Measurements from ENCODE around the gene AJAP1. TPM values are rescaled to one million over a fixed set of nuclear protein-coding genes. Genes with fewer than 3 reads are reported as not detected.

The AJAP1 gene
- polyA plus RNA-seq, 1 of the 3 experiments (the other 2 are of a cell fraction) = not detected

- Histone ChIP-seq H3K36me3 (replicated peaks in 1 of 2; ENCODE audit: control insufficient read depth in 1 of 2, insufficient read depth in 2 of 2, low read length in 1 of 2) (no peaks in the 10 kb centered on the region), H3K9me2 (no peaks in the 10 kb centered on the region), H3K27ac (ENCODE audit: low read depth in 2 of 2, low read length in 1 of 2) (no peak overlapping the region), H3K4me3 (ENCODE audit: low read depth in 2 of 2, low read length in 1 of 2) (no peak overlapping the region), H3K79me2 (ENCODE audit: insufficient read depth) (no peaks in the 10 kb centered on the region), H4K20me1 (ENCODE audit: insufficient read depth) (no peaks in the 10 kb centered on the region), H3K9me3 (no peaks in the 10 kb centered on the region), H3F3A (replicated peaks; ENCODE audit: insufficient read depth) (no peaks in the 10 kb centered on the region), H2AFZ (ENCODE audit: low read depth) (no peak overlapping the region), H3K4me2 (no peak overlapping the region), H3K9ac (no peak overlapping the region), H3K4me1 (ENCODE audit: control insufficient read depth in 1 of 2, insufficient read depth in 2 of 2, low read depth in 1 of 2, low read length in 1 of 2) (no peaks in the 10 kb centered on the region; a peak in 1 of 4 replicates), H3K27me3 (ENCODE audit: insufficient read depth) (no peaks in the 10 kb centered on the region)
- 54% methylated on average over 7 of the region's 8 CpGs for WGBS (ENCODE audit: low lambda C conversion rate)
- TF ChIP-seq, protein P1, sequence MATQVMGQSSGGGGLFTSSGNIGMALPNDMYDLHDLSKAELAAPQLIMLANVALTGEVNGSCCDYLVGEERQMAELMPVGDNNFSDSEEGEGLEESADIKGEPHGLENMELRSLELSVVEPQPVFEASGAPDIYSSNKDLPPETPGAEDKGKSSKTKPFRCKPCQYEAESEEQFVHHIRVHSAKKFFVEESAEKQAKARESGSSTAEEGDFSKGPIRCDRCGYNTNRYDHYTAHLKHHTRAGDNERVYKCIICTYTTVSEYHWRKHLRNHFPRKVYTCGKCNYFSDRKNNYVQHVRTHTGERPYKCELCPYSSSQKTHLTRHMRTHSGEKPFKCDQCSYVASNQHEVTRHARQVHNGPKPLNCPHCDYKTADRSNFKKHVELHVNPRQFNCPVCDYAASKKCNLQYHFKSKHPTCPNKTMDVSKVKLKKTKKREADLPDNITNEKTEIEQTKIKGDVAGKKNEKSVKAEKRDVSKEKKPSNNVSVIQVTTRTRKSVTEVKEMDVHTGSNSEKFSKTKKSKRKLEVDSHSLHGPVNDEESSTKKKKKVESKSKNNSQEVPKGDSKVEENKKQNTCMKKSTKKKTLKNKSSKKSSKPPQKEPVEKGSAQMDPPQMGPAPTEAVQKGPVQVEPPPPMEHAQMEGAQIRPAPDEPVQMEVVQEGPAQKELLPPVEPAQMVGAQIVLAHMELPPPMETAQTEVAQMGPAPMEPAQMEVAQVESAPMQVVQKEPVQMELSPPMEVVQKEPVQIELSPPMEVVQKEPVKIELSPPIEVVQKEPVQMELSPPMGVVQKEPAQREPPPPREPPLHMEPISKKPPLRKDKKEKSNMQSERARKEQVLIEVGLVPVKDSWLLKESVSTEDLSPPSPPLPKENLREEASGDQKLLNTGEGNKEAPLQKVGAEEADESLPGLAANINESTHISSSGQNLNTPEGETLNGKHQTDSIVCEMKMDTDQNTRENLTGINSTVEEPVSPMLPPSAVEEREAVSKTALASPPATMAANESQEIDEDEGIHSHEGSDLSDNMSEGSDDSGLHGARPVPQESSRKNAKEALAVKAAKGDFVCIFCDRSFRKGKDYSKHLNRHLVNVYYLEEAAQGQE (IDR thresholded peaks at IDR 0.05; ENCODE audit: low read depth, low read length) = no peak
- TF ChIP-seq MXI1 (IDR thresholded peaks at IDR 0.05; ENCODE audit: low read depth, low read length) (no peak), NRF1 (IDR thresholded peaks at IDR 0.05; ENCODE audit: low read depth, low read length) (no peak), JUND (IDR thresholded peaks at IDR 0.05) (no peak), TAF1 (IDR thresholded peaks at IDR 0.05; ENCODE audit: borderline replicate concordance, low read depth, low read length) (no peak), FOSL2 (IDR thresholded peaks at IDR 0.05; ENCODE audit: borderline replicate concordance, low read depth) (no peak), RXRA (IDR thresholded peaks at IDR 0.05; ENCODE audit: borderline replicate concordance, low read depth) (no peak), RFX5 (IDR thresholded peaks at IDR 0.05; ENCODE audit: low read length) (no peak), CHD2 (IDR thresholded peaks at IDR 0.05; ENCODE audit: low read length, partially characterized antibody) (no peak), NFIC (IDR thresholded peaks at IDR 0.05; ENCODE audit: borderline replicate concordance) (no peak), FOXJ3 (CRISPR knock-in tag; IDR thresholded peaks at IDR 0.05) (no peak), YY1 (IDR thresholded peaks at IDR 0.05; ENCODE audit: low read depth) (no peak), SIN3A (IDR thresholded peaks at IDR 0.05; ENCODE audit: borderline replicate concordance, low read depth, low read length) (no peak)
- TF ChIP-seq, protein P2, sequence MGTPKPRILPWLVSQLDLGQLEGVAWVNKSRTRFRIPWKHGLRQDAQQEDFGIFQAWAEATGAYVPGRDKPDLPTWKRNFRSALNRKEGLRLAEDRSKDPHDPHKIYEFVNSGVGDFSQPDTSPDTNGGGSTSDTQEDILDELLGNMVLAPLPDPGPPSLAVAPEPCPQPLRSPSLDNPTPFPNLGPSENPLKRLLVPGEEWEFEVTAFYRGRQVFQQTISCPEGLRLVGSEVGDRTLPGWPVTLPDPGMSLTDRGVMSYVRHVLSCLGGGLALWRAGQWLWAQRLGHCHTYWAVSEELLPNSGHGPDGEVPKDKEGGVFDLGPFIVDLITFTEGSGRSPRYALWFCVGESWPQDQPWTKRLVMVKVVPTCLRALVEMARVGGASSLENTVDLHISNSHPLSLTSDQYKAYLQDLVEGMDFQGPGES (IDR thresholded peaks at IDR 0.05; ENCODE audit: low read depth, low read length) = no peak
- TF ChIP-seq, protein P3, sequence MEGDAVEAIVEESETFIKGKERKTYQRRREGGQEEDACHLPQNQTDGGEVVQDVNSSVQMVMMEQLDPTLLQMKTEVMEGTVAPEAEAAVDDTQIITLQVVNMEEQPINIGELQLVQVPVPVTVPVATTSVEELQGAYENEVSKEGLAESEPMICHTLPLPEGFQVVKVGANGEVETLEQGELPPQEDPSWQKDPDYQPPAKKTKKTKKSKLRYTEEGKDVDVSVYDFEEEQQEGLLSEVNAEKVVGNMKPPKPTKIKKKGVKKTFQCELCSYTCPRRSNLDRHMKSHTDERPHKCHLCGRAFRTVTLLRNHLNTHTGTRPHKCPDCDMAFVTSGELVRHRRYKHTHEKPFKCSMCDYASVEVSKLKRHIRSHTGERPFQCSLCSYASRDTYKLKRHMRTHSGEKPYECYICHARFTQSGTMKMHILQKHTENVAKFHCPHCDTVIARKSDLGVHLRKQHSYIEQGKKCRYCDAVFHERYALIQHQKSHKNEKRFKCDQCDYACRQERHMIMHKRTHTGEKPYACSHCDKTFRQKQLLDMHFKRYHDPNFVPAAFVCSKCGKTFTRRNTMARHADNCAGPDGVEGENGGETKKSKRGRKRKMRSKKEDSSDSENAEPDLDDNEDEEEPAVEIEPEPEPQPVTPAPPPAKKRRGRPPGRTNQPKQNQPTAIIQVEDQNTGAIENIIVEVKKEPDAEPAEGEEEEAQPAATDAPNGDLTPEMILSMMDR (IDR thresholded peaks at IDR 0.05) = no peak
- TF ChIP-seq, protein P4, sequence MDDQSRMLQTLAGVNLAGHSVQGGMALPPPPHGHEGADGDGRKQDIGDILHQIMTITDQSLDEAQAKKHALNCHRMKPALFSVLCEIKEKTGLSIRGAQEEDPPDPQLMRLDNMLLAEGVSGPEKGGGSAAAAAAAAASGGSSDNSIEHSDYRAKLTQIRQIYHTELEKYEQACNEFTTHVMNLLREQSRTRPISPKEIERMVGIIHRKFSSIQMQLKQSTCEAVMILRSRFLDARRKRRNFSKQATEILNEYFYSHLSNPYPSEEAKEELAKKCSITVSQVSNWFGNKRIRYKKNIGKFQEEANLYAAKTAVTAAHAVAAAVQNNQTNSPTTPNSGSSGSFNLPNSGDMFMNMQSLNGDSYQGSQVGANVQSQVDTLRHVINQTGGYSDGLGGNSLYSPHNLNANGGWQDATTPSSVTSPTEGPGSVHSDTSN (IDR thresholded peaks at IDR 0.05) = no peak
- ChIA-PET CTCF (interaction anchor here (1.1 to 1.2 kb wide), 2 partner anchors 15 to 740 kb away, joined by 4 to 8 read pairs; no protein-coding TSS in a partner anchor), POLR2A (no interaction called here)
- DNase-seq = no peak
Observed at GRCh38 chr1:4650981-4651380, 3.4 kb upstream of the AJAP1 start.

All from SK-N-SH (cell line).